ENCODE measurements around the gene MYO1E. TPM values are rescaled to one million over a fixed set of nuclear protein-coding genes. Genes with fewer than 3 reads are reported as not detected.
"Not testable (repeated sequence)": the region's sequence is repeated elsewhere in the genome, so short reads cannot be mapped to it uniquely, and the experiment has no call there.

MYO1E gene
- total and polyA plus RNA-seq, 4 donors, result 20.9 to 84.2 (median 52.4) TPM

GRCh38 chr15:59147666-59148065, 225.0 kb downstream of the MYO1E start:
- H3K9ac ChIP-seq (ENCODE audit: insufficient read depth in 1 of 2, low read length in 2 of 2), result no peak overlapping the region
- no peaks in the 10 kb centered on the region for H3K4me1 ChIP-seq (ENCODE audit: control insufficient read depth in 5 of 5, insufficient read depth in 5 of 5, low read length in 5 of 5)
- WGBS, 2 donors, result 96 to 97% methylated on average over 5 of the region's 5 CpGs
- no peaks in the 10 kb centered on the region for H3K27me3 ChIP-seq (ENCODE audit: control insufficient read depth in 3 of 3, insufficient read depth in 3 of 3, low read length in 2 of 3)
- DNase-seq, result no peak
- no peak for TF ChIP-seq CTCF (IDR thresholded peaks at IDR 0.05; ENCODE audit: control extremely low read depth, extremely low read depth)
- H3K4me3 ChIP-seq, result no peak overlapping the region
- no peaks in the 10 kb centered on the region for H3K9me3 ChIP-seq (ENCODE audit: control insufficient read depth in 4 of 4, insufficient read depth in 3 of 4, low read length in 3 of 4)
- no peak for ATAC-seq (ENCODE audit: insufficient read depth, low FRiP score)
- H3K27ac ChIP-seq (ENCODE audit: low read depth in 1 of 2, low read length in 1 of 2), result no peak overlapping the region
- H3K36me3 ChIP-seq (ENCODE audit: control insufficient read depth in 4 of 4, insufficient read depth in 4 of 4, low read length in 4 of 4), result peaks cover 0 to 24% (median 10%) of the 10 kb centered on the region in 4 donors

GRCh38 chr15:59144594-59144993, 228.1 kb downstream of the MYO1E start:
- H3K36me3 ChIP-seq (ENCODE audit: control insufficient read depth in 4 of 4, insufficient read depth in 4 of 4, low read length in 4 of 4), result peaks cover 0 to 21% (median 5%) of the 10 kb centered on the region in 4 donors
- H3K9ac ChIP-seq (ENCODE audit: insufficient read depth in 1 of 2, low read length in 2 of 2); ATAC-seq (ENCODE audit: insufficient read depth, low FRiP score); DNase-seq; H3K27me3 ChIP-seq (ENCODE audit: control insufficient read depth in 3 of 3, insufficient read depth in 3 of 3, low read length in 2 of 3); H3K27ac ChIP-seq (ENCODE audit: low read depth in 1 of 2, low read length in 1 of 2); H3K4me1 ChIP-seq (ENCODE audit: control insufficient read depth in 5 of 5, insufficient read depth in 5 of 5, low read length in 5 of 5); H3K4me3 ChIP-seq; H3K9me3 ChIP-seq (ENCODE audit: control insufficient read depth in 4 of 4, insufficient read depth in 3 of 4, low read length in 3 of 4): not testable (repeated sequence)
- 91 to 92% methylated on average over 10 of the region's 10 CpGs for WGBS, 2 donors

GRCh38 chr15:59143281-59143680, 229.4 kb downstream of the MYO1E start:
- no peak overlapping the region for H3K4me3 ChIP-seq
- no peak for TF ChIP-seq CTCF (IDR thresholded peaks at IDR 0.05; ENCODE audit: control extremely low read depth, extremely low read depth)
- H3K9ac ChIP-seq (ENCODE audit: insufficient read depth in 1 of 2, low read length in 2 of 2), result no peak overlapping the region
- H3K27ac ChIP-seq (ENCODE audit: low read depth in 1 of 2, low read length in 1 of 2), result no peak overlapping the region
- no peaks in the 10 kb centered on the region for H3K27me3 ChIP-seq (ENCODE audit: control insufficient read depth in 3 of 3, insufficient read depth in 3 of 3, low read length in 2 of 3)
- ATAC-seq (ENCODE audit: insufficient read depth, low FRiP score), result no peak
- peaks cover 0 to 3% (median 0%) of the 10 kb centered on the region in 5 donors for H3K4me1 ChIP-seq (ENCODE audit: control insufficient read depth in 5 of 5, insufficient read depth in 5 of 5, low read length in 5 of 5)
- 96% methylated on average over 5 of the region's 5 CpGs for WGBS, 2 donors
- no peaks in the 10 kb centered on the region for H3K9me3 ChIP-seq (ENCODE audit: control insufficient read depth in 4 of 4, insufficient read depth in 3 of 4, low read length in 3 of 4)
- DNase-seq, result no peak
- peaks cover 0 to 23% (median 5%) of the 10 kb centered on the region in 4 donors for H3K36me3 ChIP-seq (ENCODE audit: control insufficient read depth in 4 of 4, insufficient read depth in 4 of 4, low read length in 4 of 4)

GRCh38 chr15:59140422-59141226, 232.0 kb downstream of the MYO1E start:
- no peak overlapping the region for H3K4me3 ChIP-seq
- no peak overlapping the region for H3K9ac ChIP-seq (ENCODE audit: insufficient read depth in 1 of 2, low read length in 2 of 2)
- no peak for TF ChIP-seq CTCF (IDR thresholded peaks at IDR 0.05; ENCODE audit: control extremely low read depth, extremely low read depth)
- H3K27me3 ChIP-seq (ENCODE audit: control insufficient read depth in 3 of 3, insufficient read depth in 3 of 3, low read length in 2 of 3), result no peaks in the 10 kb centered on the region
- WGBS, 2 donors, result 66 to 80% methylated on average over 9 of the region's 9 CpGs
- ATAC-seq (ENCODE audit: insufficient read depth, low FRiP score) (peak; percentile 64), DNase-seq (no peak)
- no peaks in the 10 kb centered on the region for H3K9me3 ChIP-seq (ENCODE audit: control insufficient read depth in 4 of 4, insufficient read depth in 3 of 4, low read length in 3 of 4)
- H3K36me3 ChIP-seq (ENCODE audit: control insufficient read depth in 4 of 4, insufficient read depth in 4 of 4, low read length in 4 of 4), result peaks cover 4 to 24% (median 11%) of the 10 kb centered on the region in 4 donors
- H3K27ac ChIP-seq (ENCODE audit: low read depth in 1 of 2, low read length in 1 of 2), result peak overlapping the region in 1 of 2 donors; percentile 41
- H3K4me1 ChIP-seq (ENCODE audit: control insufficient read depth in 5 of 5, insufficient read depth in 5 of 5, low read length in 5 of 5), result peaks cover 0 to 3% (median 0%) of the 10 kb centered on the region in 5 donors

Measured in lung (tissue), 12 donors.